NCI-H2196 (cell line): Measurements from ENCODE around the gene HOXD11.
A peak's percentile ranks its signal among the peaks of the same experiment; 100 is the strongest.

ENCODE experiments used
- DNase-seq: peaks from one replicate; lab custom pipeline; 2025; ENCODE audit not compliant: unreplicated experiment; lab: John Stamatoyannopoulos, UW

HOXD11 gene

DNA sequence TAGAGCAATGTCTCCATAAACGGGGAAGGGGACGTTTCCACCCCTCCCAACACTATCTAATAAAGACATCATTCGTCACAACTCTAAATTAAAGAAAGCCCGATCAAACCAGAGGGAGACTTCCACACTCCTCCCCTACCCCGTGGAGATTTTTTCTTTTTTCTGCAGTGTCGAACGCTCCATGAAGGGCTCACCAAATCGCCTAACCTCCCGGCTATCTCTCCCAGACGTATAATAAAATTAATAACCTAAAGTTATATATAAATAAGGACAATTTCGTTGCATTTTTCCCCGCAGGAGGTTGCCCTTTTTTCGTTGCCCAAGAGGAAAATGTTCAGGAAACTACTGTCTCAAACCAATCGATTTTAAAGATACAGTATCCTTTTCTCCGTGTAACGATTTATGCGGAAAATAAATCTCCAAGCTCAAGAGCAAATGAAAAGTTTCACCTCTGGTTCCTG lies 25.7 kb upstream of the HOXD11 start:
- no peak for DNase-seq

GRCh38 chr2:176081837-176082524 lies 25.1 kb upstream of the HOXD11 start:
- DNase-seq = no peak

GRCh38 chr2:176082525-176082823 lies 24.6 kb upstream of the HOXD11 start:
- DNase-seq = no peak

GRCh38 chr2:176082824-176083751 lies 24.0 kb upstream of the HOXD11 start:
- DNase-seq = no peak

DNA sequence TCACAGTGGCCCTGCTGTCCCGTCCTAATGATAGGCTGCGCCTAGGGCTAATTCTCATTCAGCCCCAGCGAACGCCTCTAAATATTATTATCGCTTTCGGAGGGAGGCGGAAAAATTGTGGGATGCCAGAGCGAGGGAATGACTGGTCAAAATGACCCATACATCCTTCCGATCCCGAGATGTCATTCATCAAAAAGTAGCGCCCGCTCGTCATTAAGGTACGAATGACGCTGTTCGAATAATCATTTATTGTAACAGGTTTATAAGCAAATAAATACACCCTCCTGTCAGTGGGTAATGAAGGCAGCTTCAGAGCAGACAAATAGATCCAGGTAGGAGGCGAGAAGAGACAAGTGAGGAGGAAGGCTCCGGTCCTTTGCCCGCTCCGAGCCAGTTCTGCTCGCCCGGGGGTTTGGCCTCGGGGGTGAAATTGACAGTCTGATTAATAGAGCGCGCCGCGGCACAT lies 23.3 kb upstream of the HOXD11 start, which contains the start of gene EVX2:
EVX2 (minus strand) TSS at position 167 of the 466 bp plus-strand sequence. CDS start 186 bp downstream, outside the sequence.
- no peak for DNase-seq

DNA sequence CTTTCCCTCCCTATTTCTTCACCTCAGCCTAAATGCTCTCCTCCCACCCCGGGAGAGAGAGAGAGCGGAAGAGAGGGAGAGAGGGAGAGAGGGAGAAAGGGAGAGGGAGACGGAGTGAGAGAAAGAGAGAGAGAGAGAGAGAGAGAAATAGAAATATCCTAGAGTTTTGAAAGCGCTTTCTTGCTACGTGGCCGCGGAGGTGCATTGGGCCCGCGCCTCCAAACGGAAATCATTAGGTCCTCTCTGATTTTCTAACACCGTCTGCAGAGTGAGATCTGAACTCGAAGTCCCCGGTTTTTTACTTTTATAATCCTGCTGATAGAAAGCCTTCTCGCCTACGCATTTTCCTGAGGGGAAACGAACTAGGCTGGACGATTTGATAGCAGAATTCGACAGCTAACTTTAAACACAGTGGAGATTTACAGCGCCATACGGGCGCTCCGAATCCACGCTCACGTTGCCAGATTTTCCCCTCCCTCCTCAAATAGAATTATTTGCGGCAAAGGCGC lies 22.4 kb upstream of the HOXD11 start:
- DNase-seq = no peak

DNA sequence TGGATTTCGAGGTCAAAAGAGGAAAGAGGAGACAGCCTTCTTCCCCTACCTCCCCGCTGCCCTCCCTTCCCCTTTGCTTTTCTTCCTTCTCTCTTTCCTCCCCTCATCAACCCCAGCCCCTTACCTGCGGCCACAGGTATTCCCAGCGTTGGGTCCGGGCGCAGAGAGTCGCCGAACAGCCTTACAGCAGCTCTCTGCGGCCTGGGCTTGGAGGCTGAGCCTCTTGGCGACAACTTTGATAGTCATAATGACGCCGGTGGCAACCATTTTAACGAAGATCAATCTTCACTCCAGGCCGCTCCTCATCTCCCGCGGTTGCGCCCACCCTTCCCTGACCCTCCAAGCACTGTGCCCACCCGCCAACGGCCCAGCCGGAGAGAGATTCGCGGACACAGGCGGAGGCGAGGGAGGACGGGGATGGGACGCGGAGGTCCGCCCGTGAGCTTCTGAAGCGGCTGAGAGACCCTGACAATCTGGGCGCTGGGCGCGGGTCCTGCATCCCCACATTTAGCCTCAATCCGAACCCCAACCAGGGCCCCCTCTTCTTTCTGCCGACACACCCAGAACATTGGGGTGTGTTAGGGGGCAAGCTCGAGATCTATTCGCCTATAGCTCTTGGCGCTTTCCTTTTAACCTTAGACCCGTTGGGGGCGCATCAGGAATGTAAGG lies 21.8 kb upstream of the HOXD11 start:
- no peak for DNase-seq

- DNase-seq = peak; percentile 64
Measured at GRCh38 chr2:176085861-176086771, 21.0 kb upstream of the HOXD11 start.

DNA sequence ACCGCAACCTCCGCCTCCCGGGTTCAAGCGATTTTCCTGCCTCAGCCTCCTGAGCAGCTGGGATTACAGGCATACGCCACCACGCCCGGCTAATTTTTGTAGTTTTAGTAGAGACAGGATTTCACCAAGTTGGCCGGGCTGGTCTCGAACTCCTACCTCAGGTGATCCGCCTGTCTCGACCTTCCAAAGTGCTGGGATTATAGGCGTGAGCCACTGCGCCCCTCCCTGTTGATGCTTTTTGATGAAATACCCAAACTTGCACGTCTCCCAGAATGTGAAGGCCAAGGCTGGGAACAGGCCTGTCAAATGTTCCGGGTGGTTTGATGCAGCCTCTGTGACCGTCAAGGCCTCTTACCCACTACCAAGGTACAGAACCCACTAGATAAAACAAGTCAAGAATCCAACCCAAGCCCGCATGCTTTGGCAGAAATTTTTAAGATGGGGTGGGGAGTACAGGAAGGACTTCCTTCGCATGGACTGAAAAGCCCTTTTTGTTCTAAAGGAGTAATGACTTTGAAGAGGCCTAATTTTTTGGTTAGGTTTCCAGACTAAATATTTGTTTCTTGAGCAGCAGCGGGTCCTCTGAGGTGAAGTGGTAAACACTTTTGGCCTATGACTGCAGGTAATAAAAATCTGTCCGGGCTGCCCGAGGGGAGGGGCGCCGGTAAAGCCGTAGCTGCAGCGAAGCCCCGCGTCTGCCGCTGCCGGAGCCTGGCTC lies 19.6 kb upstream of the HOXD11 start:
- no peak for DNase-seq

- DNase-seq = peak; percentile 39
Measured at GRCh38 chr2:176088048-176088936, 18.8 kb upstream of the HOXD11 start.

GRCh38 chr2:176088937-176089842 lies 17.9 kb upstream of the HOXD11 start:
- DNase-seq = no peak

DNA sequence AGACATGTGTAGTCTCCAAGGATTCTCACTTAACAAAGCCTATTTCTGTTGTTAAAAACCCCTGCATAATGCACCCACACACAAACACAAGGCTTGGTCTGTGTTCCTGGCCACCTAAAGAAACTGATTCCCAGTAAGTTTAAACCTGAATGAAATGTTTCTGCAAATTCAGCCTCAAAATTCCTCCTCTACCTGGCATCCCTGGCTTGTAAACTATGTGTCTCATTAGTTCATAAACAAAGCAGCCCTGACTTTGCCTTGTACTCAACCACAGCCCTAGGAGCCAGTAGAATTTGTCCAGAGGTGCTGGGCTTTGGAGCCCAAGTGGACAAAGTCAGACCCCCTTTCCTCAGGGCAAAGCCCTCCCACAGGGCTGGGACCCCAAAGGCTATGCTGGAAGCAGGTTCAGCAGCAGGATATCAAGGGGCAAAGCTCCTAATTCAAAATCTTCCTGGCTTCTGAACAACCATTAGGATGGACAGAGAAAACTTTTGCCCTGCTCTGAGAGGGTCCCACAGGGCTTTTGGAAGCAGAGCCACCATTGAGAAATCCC lies 17.2 kb upstream of the HOXD11 start:
- no peak for DNase-seq

- no peak for DNase-seq
Measured at GRCh38 chr2:176090862-176091261, 16.2 kb upstream of the HOXD11 start.

DNA sequence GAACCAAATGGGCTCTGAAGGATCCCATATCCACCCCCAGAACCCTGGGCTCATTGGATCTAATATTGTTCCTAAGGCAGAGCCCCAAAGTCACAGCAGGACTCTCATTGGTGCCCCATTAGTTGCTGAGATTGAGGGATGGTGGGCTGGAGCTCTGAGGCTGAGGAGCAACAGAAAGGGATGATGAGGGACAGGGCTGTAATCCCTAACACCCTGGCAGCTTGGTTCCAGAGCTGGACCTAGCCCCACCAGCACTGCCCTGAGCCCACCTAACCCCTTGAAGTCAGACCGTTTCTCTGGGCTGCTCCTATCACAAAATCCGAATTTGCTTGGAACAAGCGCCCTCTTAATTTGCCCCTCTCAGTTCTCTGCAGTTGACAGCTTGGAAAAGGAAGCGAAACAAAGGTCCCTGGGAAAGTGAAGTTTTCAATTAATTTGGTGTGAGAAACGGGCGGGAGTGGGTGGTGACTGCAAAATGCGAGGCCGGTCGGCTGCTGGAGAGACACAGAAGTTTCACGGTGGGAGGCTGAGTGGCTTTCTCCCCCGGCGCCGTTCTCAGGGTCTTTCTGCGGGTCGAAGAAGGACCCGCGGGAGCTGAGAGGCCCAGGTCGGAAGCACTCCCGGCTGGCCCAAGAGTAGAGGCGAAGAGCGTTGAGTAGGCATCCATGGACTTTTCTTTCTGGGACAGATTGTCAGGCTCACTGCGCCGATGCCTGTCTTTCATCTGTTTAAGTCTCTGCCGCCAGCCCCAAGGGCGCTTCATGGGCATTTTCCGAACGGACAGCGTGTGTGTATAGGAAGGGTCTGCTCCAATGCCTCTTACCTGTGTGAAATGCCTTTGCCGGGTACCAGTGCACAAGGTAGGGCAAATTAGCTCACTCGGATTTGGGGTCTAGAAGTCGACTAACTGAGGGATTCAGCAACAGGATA lies 15.5 kb upstream of the HOXD11 start:
- no peak for DNase-seq

- peak; percentile 20 for DNase-seq
Measured at GRCh38 chr2:176092270-176093144, 14.6 kb upstream of the HOXD11 start, which contains the start of gene HOXD13. Gene HOXD13, plus strand, starts transcription at chr2:176092721. Its CDS starts 170 bp downstream, at chr2:176092891.
